ENCODE data around the gene ERFE. TPM values are rescaled to one million over a fixed set of nuclear protein-coding genes. Genes with fewer than 3 reads are reported as not detected.

ERFE gene
- total and polyA plus RNA-seq, 9 donors = 6.1 to 25.0 (median 9.2) TPM

DNA sequence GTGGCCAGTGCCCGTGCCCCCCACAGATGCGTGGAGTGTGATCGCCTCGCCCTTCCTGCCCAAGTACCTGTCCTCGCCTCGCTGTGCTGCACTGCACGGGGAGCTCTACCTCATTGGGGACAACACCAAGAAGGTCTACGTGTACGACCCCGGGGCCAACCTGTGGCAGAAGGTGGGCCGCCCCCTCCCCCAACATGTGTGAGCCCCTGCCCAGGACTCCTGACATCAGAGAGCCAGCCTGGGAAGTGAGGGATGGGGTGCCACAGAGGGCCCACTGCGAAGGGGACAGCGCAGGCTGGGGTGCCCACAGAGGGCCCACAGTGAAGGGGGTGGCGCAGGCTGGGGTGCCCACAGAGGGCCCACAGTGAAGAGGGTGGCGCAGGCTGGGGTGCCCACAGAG lies 9.8 kb upstream of the ERFE start:
- Histone ChIP-seq H3K9me3 (replicated peaks; ENCODE audit: control insufficient read depth, low read depth, low read length) (no peaks in the 10 kb centered on the region), H3K27me3 (ENCODE audit: control insufficient read depth, insufficient read depth, low read length) (no peaks in the 10 kb centered on the region), H3K4me1 (ENCODE audit: control insufficient read depth, insufficient read depth, low read length) (peaks cover 65% of the 10 kb centered on the region), H3K36me3 (ENCODE audit: control insufficient read depth, insufficient read depth, low read length) (peaks cover 3% of the 10 kb centered on the region), H3K4me3 (ENCODE audit: low read length) (no peak overlapping the region), H3K27ac (ENCODE audit: low read length) (peak overlapping the region; percentile 72)
- DNase-seq = no peak
- WGBS (ENCODE audit: insufficient coverage) = 97% methylated on average over 14 of the region's 15 CpGs

DNA sequence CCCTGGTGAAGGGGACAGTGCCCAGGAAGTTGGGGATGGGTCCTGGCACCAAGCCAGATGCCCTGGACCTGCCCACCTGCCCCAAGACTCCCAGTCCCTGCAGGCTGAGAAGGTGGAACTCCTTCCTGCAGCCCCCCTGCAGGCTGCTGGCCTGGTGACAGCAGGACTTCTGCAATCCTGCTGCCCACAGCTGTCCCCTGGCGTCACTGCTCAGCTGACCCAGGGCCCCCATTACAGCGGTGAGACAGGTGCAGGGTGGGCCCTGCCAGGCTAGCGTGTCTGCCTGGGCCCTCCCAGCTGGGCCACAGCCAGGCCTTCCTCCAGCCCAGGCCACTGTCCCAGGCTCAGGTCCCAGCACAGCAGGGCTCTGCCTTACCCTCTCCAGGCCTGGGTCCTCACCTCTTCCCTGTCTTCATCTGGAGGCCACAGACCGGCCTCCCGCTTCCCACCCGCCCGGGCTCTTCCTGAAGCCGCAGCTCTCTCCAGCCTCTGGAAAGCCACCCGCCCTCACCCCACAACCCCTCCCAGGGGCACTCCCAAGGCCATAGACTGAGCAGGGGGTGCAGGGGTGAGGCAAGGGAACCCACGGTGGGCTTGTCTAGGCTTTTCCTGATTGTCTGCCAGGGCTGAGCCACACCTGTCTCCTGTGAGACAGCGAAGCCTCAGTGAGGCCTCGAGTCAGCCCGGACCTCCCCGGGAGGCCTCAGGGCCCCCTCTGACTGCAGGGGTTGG lies 8.8 kb upstream of the ERFE start:
- peak; percentile 89 for DNase-seq
- WGBS (ENCODE audit: insufficient coverage) = 50% methylated on average over 8 of the region's 14 CpGs
- Histone ChIP-seq H3K9me3 (replicated peaks; ENCODE audit: control insufficient read depth, low read depth, low read length) (peaks cover 3% of the 10 kb centered on the region), H3K27ac (ENCODE audit: low read length) (peak overlapping the region; percentile 91), H3K4me3 (ENCODE audit: low read length) (no peak overlapping the region), H3K4me1 (ENCODE audit: control insufficient read depth, insufficient read depth, low read length) (peaks cover 69% of the 10 kb centered on the region), H3K36me3 (ENCODE audit: control insufficient read depth, insufficient read depth, low read length) (peaks cover 3% of the 10 kb centered on the region), H3K27me3 (ENCODE audit: control insufficient read depth, insufficient read depth, low read length) (no peaks in the 10 kb centered on the region)

DNA sequence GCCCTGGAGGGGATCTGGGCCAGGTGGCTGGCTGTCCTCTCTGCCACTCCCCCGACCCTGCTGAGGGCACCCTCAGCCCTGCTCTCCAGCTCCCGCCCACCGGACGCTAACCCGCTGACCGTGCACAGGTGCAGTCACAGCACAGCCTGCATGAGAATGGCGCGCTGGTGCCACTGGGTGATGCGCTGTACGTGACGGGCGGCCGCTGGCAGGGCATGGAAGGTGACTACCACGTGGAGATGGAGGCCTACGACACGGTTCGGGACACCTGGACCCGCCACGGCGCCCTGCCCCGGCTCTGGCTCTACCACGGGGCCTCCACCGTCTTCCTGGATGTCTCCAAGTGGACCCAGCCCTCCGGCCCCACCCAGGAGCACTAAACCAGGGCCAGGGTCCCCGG lies 8.1 kb upstream of the ERFE start:
- Histone ChIP-seq H3K27me3 (ENCODE audit: control insufficient read depth, insufficient read depth, low read length) (no peaks in the 10 kb centered on the region), H3K36me3 (ENCODE audit: control insufficient read depth, insufficient read depth, low read length) (peaks cover 3% of the 10 kb centered on the region), H3K4me1 (ENCODE audit: control insufficient read depth, insufficient read depth, low read length) (peaks cover 75% of the 10 kb centered on the region), H3K27ac (ENCODE audit: low read length) (peak overlapping the region; percentile 91), H3K9me3 (replicated peaks; ENCODE audit: control insufficient read depth, low read depth, low read length) (peaks cover 3% of the 10 kb centered on the region), H3K4me3 (ENCODE audit: low read length) (no peak overlapping the region)
- WGBS (ENCODE audit: insufficient coverage) = 91% methylated on average over 24 of the region's 25 CpGs
- DNase-seq = no peak

DNA sequence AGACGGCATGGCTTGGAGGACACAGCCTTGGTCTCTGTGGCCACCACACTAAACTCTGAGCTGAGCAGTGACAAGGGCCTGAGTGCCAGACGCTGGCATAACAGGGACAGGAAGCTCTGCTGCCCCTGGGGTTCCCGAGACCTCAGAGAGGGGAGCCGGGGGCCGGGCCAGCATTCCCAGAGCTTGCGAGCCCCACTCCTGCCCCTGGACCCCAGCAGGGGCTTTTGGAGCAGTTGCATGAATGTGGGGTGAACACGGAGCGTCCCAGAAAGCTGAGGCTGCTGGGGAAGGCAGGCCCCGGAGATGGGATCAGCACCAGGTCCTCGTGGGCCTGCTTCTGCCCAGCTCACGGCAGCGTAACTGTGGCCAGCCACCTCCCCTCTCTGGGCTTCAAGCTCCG lies 7.6 kb upstream of the ERFE start:
- no peak overlapping the region for H3K4me3 ChIP-seq (ENCODE audit: low read length)
- no peaks in the 10 kb centered on the region for H3K27me3 ChIP-seq (ENCODE audit: control insufficient read depth, insufficient read depth, low read length)
- DNase-seq = no peak
- H3K36me3 ChIP-seq (ENCODE audit: control insufficient read depth, insufficient read depth, low read length) = peaks cover 3% of the 10 kb centered on the region
- peaks cover 81% of the 10 kb centered on the region for H3K4me1 ChIP-seq (ENCODE audit: control insufficient read depth, insufficient read depth, low read length)
- peaks cover 3% of the 10 kb centered on the region for H3K9me3 ChIP-seq (replicated peaks; ENCODE audit: control insufficient read depth, low read depth, low read length)
- no peak overlapping the region for H3K27ac ChIP-seq (ENCODE audit: low read length)
- 71% methylated on average over 9 of the region's 13 CpGs for WGBS (ENCODE audit: insufficient coverage)

DNA sequence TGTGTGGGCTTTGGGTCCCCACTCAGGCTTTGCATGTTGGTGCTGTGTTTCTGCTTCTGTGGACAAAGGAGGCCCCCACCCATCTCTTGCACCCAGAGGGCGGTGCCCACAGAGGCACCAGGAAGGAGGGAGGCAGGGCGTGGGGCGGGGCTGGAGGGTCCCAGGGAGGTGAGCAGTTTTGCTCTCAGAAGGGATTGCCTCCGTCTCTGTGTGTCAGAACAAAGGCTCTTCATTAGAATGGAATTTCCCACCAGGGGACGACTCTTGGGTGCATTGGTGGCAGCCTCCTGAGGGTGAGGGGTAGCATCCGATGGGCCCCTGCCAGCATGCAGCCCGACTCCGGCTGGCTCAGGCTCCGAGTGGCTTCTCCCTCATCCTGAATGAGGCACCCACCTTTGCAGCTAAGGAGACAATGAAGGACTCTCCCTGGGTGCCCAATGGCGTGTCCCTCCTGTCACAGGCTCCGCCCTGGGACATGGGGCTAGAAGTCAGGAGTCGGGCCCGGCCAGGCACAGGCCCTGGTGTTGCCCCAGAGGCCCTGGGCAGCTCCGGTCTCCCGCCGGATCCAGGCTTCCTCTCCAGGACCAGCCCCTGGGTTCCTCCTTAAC lies 7.0 kb upstream of the ERFE start:
- Histone ChIP-seq H3K9me3 (replicated peaks; ENCODE audit: control insufficient read depth, low read depth, low read length) (peaks cover 3% of the 10 kb centered on the region), H3K27ac (ENCODE audit: low read length) (no peak overlapping the region), H3K4me3 (ENCODE audit: low read length) (no peak overlapping the region), H3K27me3 (ENCODE audit: control insufficient read depth, insufficient read depth, low read length) (no peaks in the 10 kb centered on the region), H3K36me3 (ENCODE audit: control insufficient read depth, insufficient read depth, low read length) (peaks cover 3% of the 10 kb centered on the region), H3K4me1 (ENCODE audit: control insufficient read depth, insufficient read depth, low read length) (peaks cover 84% of the 10 kb centered on the region)
- 72% methylated on average over 9 of the region's 16 CpGs for WGBS (ENCODE audit: insufficient coverage)
- DNase-seq = no peak

DNA sequence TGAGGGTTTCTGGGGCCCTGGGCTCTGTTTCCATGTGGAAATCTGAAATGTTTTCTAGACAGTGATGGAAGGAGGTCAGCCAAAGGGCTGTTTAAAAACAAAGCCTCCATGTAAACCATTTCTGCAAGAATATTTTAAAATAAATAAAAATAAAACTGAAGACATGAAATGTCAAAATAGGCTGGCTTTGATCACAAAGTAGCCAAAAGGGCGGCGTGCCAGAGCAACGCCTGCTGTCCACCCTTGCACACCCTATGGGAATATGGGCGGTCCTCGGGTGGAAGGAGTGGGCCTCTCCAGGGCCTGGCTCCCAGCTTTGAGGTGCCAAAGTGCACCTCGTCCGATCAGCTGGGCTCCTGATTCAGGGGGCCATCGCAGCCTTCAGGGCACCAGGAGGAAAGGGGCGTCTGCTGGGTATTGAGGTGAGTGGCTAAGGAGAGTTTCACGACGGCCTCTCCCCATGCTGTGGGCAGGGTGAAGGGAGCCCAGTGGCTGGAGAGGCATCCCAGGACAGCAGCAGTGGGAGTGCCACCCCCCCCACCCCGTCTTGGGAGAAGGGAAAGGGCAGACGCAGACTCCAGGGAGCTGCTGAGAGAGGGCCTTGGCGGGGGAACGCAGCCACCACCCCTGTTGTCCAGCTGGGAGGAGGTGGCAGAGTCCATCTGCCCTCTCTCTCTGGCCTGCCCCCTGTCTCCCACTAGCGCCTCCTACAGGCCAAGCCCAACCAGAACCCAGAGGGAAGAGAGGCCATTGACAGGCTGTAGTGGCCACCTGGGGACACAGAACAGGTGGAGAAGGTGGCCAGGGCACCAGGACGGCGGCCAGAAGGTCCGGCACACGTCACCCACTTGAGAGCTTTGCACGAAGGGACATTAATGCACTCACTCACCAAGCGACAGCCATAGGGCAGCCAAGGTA lies 5.7 kb upstream of the ERFE start:
- Histone ChIP-seq H3K4me1 (ENCODE audit: control insufficient read depth, insufficient read depth, low read length) (peaks cover 81% of the 10 kb centered on the region), H3K9me3 (replicated peaks; ENCODE audit: control insufficient read depth, low read depth, low read length) (peaks cover 3% of the 10 kb centered on the region), H3K27ac (ENCODE audit: low read length) (no peak overlapping the region), H3K4me3 (ENCODE audit: low read length) (no peak overlapping the region), H3K27me3 (ENCODE audit: control insufficient read depth, insufficient read depth, low read length) (peaks cover 5% of the 10 kb centered on the region), H3K36me3 (ENCODE audit: control insufficient read depth, insufficient read depth, low read length) (peaks cover 3% of the 10 kb centered on the region)
- DNase-seq = no peak
- 91% methylated on average over 8 of the region's 22 CpGs for WGBS (ENCODE audit: insufficient coverage)

DNA sequence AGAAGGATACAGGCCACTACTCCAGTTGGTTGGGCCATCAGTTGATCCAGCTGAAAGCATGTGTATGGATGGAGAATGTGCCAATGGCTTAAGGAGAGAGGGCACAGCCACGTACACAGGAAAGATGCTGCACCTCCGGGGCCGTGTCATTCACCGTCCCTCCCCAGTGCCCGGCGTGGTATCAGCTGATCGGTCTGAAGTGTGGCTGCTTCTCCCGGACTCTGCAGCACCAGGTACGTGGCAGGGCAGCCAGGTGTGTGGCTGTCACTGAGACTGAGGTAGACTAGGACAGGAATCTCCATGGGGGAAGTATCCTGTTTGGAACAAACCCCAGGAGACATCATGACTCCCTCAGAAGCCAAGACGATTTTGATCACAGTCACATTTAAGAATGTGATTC lies 4.2 kb upstream of the ERFE start:
- Histone ChIP-seq H3K9me3 (replicated peaks; ENCODE audit: control insufficient read depth, low read depth, low read length) (peaks cover 3% of the 10 kb centered on the region), H3K4me3 (ENCODE audit: low read length) (no peak overlapping the region), H3K27ac (ENCODE audit: low read length) (peak overlapping the region; percentile 86), H3K27me3 (ENCODE audit: control insufficient read depth, insufficient read depth, low read length) (peaks cover 15% of the 10 kb centered on the region), H3K36me3 (ENCODE audit: control insufficient read depth, insufficient read depth, low read length) (peaks cover 3% of the 10 kb centered on the region), H3K4me1 (ENCODE audit: control insufficient read depth, insufficient read depth, low read length) (peaks cover 76% of the 10 kb centered on the region)
- DNase-seq = no peak
- 95% methylated on average over 9 of the region's 10 CpGs for WGBS (ENCODE audit: insufficient coverage)

DNA sequence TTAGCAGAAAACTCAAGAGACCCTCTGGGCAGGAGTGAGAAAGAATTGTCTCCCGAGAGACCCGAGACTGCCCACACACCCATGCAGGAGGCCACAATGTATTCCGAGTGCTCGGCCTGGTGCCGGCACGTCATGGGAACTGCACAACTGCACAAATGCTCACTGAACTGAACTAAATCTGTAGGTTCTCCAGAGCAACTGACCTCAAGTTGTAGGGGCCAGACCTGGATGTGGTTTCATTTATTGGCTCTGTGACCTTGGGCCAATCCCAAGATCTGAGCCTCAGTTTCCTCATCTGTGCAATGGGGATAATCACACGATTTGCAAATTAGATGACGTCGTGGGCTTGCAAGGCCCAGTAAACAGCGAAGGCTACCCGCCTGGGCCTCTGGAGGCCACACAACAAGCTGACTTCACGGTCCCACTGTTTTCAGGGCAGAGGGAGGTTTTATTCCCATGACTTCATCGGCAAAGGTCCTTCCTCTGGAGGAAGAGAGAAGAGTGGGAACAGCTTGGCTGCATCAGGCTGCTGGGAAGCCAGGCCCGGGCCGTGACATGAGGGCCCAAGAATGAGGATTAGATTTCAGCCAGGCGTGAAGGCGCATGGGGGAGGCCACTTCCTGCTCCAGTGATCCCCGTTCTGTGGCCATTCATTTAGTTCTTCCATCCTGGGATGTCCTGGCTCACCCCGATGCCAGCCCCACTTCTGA lies 3.6 kb upstream of the ERFE start:
- peak overlapping the region; percentile 86 for H3K27ac ChIP-seq (ENCODE audit: low read length)
- H3K4me3 ChIP-seq (ENCODE audit: low read length) = no peak overlapping the region
- 47% methylated on average over 18 of the region's 19 CpGs for WGBS (ENCODE audit: insufficient coverage)
- peaks cover 76% of the 10 kb centered on the region for H3K4me1 ChIP-seq (ENCODE audit: control insufficient read depth, insufficient read depth, low read length)
- peak; percentile 67 for DNase-seq
- peaks cover 3% of the 10 kb centered on the region for H3K9me3 ChIP-seq (replicated peaks; ENCODE audit: control insufficient read depth, low read depth, low read length)
- peaks cover 21% of the 10 kb centered on the region for H3K27me3 ChIP-seq (ENCODE audit: control insufficient read depth, insufficient read depth, low read length)
- peaks cover 3% of the 10 kb centered on the region for H3K36me3 ChIP-seq (ENCODE audit: control insufficient read depth, insufficient read depth, low read length)

DNA sequence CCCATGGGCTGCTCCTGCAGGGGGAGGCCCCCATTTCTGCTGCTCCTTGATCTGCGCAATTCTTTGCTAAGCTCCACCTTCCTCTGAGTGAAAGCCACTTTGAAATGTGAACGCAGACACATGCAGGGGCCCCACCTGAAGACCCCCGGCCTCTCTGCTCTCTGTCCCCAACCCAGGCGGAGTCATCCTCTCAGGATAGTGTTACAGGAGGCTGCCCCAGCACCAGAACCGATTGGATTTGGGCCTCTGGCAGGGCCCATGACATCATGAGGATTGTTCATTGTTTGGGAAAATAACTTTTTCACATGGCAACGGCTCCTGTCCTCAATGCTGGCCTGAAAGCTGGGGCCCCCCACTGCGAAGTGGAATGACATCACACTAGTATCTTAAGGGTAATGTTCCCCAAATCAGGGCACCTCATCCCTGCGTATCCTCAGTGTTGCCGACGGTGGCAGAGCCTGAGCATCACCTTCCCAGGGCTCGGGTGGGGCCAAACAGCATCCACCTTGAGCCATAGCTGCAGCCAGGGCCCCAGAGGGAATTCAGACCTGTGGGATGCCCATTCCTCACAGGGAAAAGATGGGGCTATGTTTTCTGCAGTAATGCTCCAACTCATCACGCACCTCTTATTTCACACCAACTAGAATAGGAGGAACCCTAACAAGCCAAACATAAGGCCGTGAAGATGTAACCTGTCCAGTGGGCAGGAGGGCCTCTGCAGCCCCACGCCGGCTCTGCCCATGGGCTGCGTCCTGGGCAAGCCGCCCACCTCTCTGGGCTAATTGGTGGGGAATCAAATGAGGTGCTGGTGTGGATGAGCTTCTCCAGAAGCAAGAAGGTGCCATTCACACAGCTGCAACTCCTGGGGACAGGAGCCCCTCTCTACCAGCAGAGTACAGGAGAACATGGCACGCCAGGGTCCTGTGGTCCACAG lies 2.7 kb upstream of the ERFE start:
- peak; percentile 35 for DNase-seq
- Histone ChIP-seq H3K27ac (ENCODE audit: low read length) (peak overlapping the region; percentile 86), H3K4me1 (ENCODE audit: control insufficient read depth, insufficient read depth, low read length) (peaks cover 76% of the 10 kb centered on the region), H3K27me3 (ENCODE audit: control insufficient read depth, insufficient read depth, low read length) (peaks cover 25% of the 10 kb centered on the region), H3K9me3 (replicated peaks; ENCODE audit: control insufficient read depth, low read depth, low read length) (peaks cover 3% of the 10 kb centered on the region), H3K36me3 (ENCODE audit: control insufficient read depth, insufficient read depth, low read length) (peaks cover 3% of the 10 kb centered on the region), H3K4me3 (ENCODE audit: low read length) (no peak overlapping the region)
- WGBS (ENCODE audit: insufficient coverage) = 62% methylated on average over 11 of the region's 18 CpGs
